B cell (primary cell): ENCODE results near the gene BBC3. TPM values are rescaled to one million over a fixed set of nuclear protein-coding genes. Genes with fewer than 3 reads are reported as not detected.

Experiments
- ATAC-seq: fragments of 200-7000 bp; cut with Tn5 transposase; one replicate; pipeline ENCODE4 v1.10.0; 2021; ENCODE audit warnings: low read depth, mild to moderate bottlenecking, moderate number of reproducible peaks, moderate library complexity
- CTCF ChIA-PET: fragments of 350-600 bp; sonication (Branson Sonifier 250); formaldehyde crosslinking; loops from one replicate; lab custom pipeline; 2021; ENCODE audit warnings: antibody characterized with exemption, inconsistent platforms; lab: Charles Lee
- POLR2A ChIA-PET: fragments of 350-600 bp; sonication (Branson Sonifier 250); formaldehyde crosslinking; loops from one replicate; lab custom pipeline; 2021; ENCODE audit warnings: antibody characterized with exemption; lab: Charles Lee
- DNase-seq: peaks from one replicate; pipeline ENCODE4 v3.0.0; 2013
- H2AFZ ChIP-seq: 2 replicates; pipeline ENCODE4 v1.6.1; 2012; ENCODE audit warnings: mild to moderate bottlenecking, low read depth, low read length; ENCODE audit not compliant: insufficient read depth, poor library complexity, severe bottlenecking
- H3K27ac ChIP-seq, 2 donors: 1 replicate in 1 of 2; 2 replicates in 1 of 2; pipeline ENCODE4 v1.5.1; 2012 to 2013; ENCODE audit warnings: low read length in 2 of 2, mild to moderate bottlenecking in 2 of 2, moderate library complexity in 1 of 2
- H3K27me3 ChIP-seq, 4 experiments: fragments of 200-600 bp in 1 of 4; sonication (generic) in 1 of 4; replicated peaks in 1 of 4; 1 replicate in 2 of 4; 2 replicates in 2 of 4; pipeline versions ENCODE4 v1.6.1 to v1.7.0; 2013 to 2016; ENCODE audit warnings: low read length in 3 of 4, mild to moderate bottlenecking in 2 of 4, mixed read lengths in 1 of 4, moderate library complexity in 1 of 4; ENCODE audit not compliant: insufficient read depth in 4 of 4, control insufficient read depth in 3 of 4; ENCODE audit errors: control extremely low read depth in 1 of 4
- H3K36me3 ChIP-seq, 2 experiments: replicated peaks in 1 of 2; 1 replicate in 1 of 2; 2 replicates in 1 of 2; pipeline versions ENCODE4 v1.6.1 to v1.7.1; 2013; ENCODE audit warnings: low read length in 1 of 2; ENCODE audit not compliant: insufficient read depth in 2 of 2, control insufficient read depth in 1 of 2; ENCODE audit errors: control extremely low read depth in 1 of 2, extremely low read depth in 1 of 2
- H3K4me1 ChIP-seq, 2 donors: fragments of 200-600 bp in 1 of 2; sonication (generic) in 1 of 2; 1 replicate in 1 of 2; 2 replicates in 1 of 2; pipeline versions ENCODE4 v1.5.1 to v1.6.1; 2013 to 2017; ENCODE audit warnings: low read length in 2 of 2; ENCODE audit not compliant: control insufficient read depth in 2 of 2, insufficient read depth in 2 of 2
- H3K4me2 ChIP-seq: replicated peaks from 2 replicates; pipeline ENCODE3; 2012; ENCODE audit warnings: mild to moderate bottlenecking, low read depth, low read length; ENCODE audit not compliant: poor library complexity, severe bottlenecking
- H3K4me3 ChIP-seq, 5 experiments: fragments of 200-600 bp in 1 of 5; sonication (generic) in 1 of 5; 1 replicate in 3 of 5; 2 replicates in 2 of 5; pipeline versions ENCODE4 v1.5.1 to v1.7.0; 2011 to 2016; ENCODE audit warnings: low read length in 4 of 5, mild to moderate bottlenecking in 4 of 5, low read depth in 2 of 5, control low read depth in 1 of 5, moderate library complexity in 1 of 5; ENCODE audit not compliant: insufficient read depth in 1 of 5; ENCODE audit errors: control extremely low read depth in 1 of 5, extremely low read depth in 1 of 5
- H3K79me2 ChIP-seq: fragments of 200-600 bp; sonication (generic); one replicate; pipeline ENCODE4 v1.6.0; 2016; ENCODE audit warnings: low read length; ENCODE audit not compliant: control insufficient read depth, insufficient read depth
- H3K9ac ChIP-seq: fragments of 200-600 bp; sonication (generic); 2 replicates; pipeline ENCODE4 v1.6.1; 2017; ENCODE audit warnings: mild to moderate bottlenecking, low read length, moderate library complexity
- H3K9me3 ChIP-seq, 3 donors: one replicate each; pipeline versions ENCODE4 v1.6.1 to v1.7.1; 2013; ENCODE audit warnings: low read length in 2 of 3; ENCODE audit not compliant: control insufficient read depth in 2 of 3, insufficient read depth in 1 of 3; ENCODE audit errors: control extremely low read depth in 1 of 3
- H4K20me1 ChIP-seq: 2 replicates; pipeline ENCODE4 v1.6.0; 2012; ENCODE audit warnings: mild to moderate bottlenecking, low read length; ENCODE audit not compliant: insufficient read depth, control insufficient read depth, poor library complexity, severe bottlenecking
- H3K27ac Mint-ChIP-seq: one replicate; pipeline ENCODE4 v1.8.0; 2021; ENCODE audit warnings: mixed read lengths
- H3K27me3 Mint-ChIP-seq: one replicate; pipeline ENCODE4 v1.8.0; 2021; ENCODE audit warnings: mixed read lengths
- H3K4me1 Mint-ChIP-seq: one replicate; pipeline ENCODE4 v1.8.0; 2021; ENCODE audit warnings: mixed read lengths
- H3K4me3 Mint-ChIP-seq: one replicate; pipeline ENCODE4 v1.8.0; 2021; ENCODE audit warnings: mixed read lengths
- H3K9me3 Mint-ChIP-seq: one replicate; pipeline ENCODE4 v1.8.0; 2022; ENCODE audit warnings: mixed read lengths; ENCODE audit not compliant: insufficient read depth
- CTCF ChIP-seq: fragments of 200-600 bp; IDR thresholded peaks from one replicate; pipeline ENCODE4 v1.8.0; 2022; ENCODE audit warnings: antibody characterized with exemption, mild to moderate bottlenecking
- EZH2 ChIP-seq: IDR thresholded peaks from 2 replicates; pipeline ENCODE4 v1.6.1; 2012; ENCODE audit warnings: borderline replicate concordance, low read depth, mild to moderate bottlenecking, moderate library complexity, low read length; ENCODE audit not compliant: insufficient read depth, poor library complexity, severe bottlenecking
- WGBS: methylation state at CpG from one replicate; pipeline ENCODE4 v1.1.5; 2013; ENCODE audit warnings: missing lambda C conversion rate; ENCODE audit not compliant: insufficient coverage; 5-methylcytosine and 5-hydroxymethylcytosine counted together
- intact Hi-C: fragments of 100-400 bp; cut with micrococcal nuclease; formaldehyde crosslinking; loops from one replicate; pipeline ENCODE4 v1.10.0; 2022
- polyA plus RNA-seq: library from polyadenylated mRNA; depleted of rRNA; stranded (reverse); fragments of >200 nt; gene quantifications from 2 replicates; pipeline ENCODE4 v1.2.3, GENCODE V29; 2012
- total RNA-seq, 2 donors: library from RNA; stranded (reverse); fragments of 120-200 nt in 1 of 2; gene quantifications; 1 replicate in 1 of 2; 2 replicates in 1 of 2; pipeline versions ENCODE4 v1.2.3 to v1.2.4, GENCODE V29; 2013 to 2022

Gene BBC3
- total and polyA plus RNA-seq, 2 donors (not counting 1 experiment from before 2014, with no cell fraction given) = 10.2 to 17.8 TPM

- under 1% methylated on average over 51 of the region's 72 CpGs for WGBS
- Histone ChIP-seq H3K27me3 (no peaks in the 10 kb centered on the region), H4K20me1 (peaks cover 17% of the 10 kb centered on the region), H3K36me3 (peaks cover 0 to 13% of the 10 kb centered on the region in 2 experiments), H3K4me3 (peak within 1 kb of the TSS; percentile 54 to 99 (median 96)), H3K4me2 (peak within 1 kb of the TSS; percentile 100), H3K9me3 (no peaks in the 10 kb centered on the region), H3K9ac (peak within 1 kb of the TSS; percentile 100), H2AFZ (peak within 1 kb of the TSS; percentile 64), H3K4me1 (peaks cover 12 to 22% of the 10 kb centered on the region in 2 donors), H3K79me2 (no peaks in the 10 kb centered on the region), H3K27ac (peak within 1 kb of the TSS; percentile 94 to 98)
- peak within 1 kb of the TSS; percentile 99 for H3K27ac Mint-ChIP-seq
- ChIA-PET CTCF (interaction anchor here (0.6 to 3.3 kb wide), 13 partner anchors 10 to 117 kb away, joined by 3 to 22 read pairs (median 4); partner anchors contain the start of genes CCDC9 and DHX34), POLR2A (interaction anchor here (0.5 to 4.1 kb wide), 20 partner anchors 9 to 982 kb away, joined by 3 to 74 read pairs (median 4); partner anchors contain the start of genes CARD8, CCDC9, NOP53 and SLC1A5)
- TF ChIP-seq CTCF = no peak
- TF ChIP-seq EZH2 = no peak
- H3K4me3 Mint-ChIP-seq = peak within 1 kb of the TSS; percentile 97
- DNase-seq = peak; percentile 99
- H3K9me3 Mint-ChIP-seq = no peaks in the 10 kb centered on the region
- intact Hi-C loops = loop anchor here (1.0 to 10.0 kb wide), 7 partner anchors 47 to 1363 kb away; partner anchors contain the start of genes BICRA, DBP, DHX34 and NAPA
- H3K27me3 Mint-ChIP-seq = no peaks in the 10 kb centered on the region
- H3K4me1 Mint-ChIP-seq = peaks cover 22% of the 10 kb centered on the region
- ATAC-seq = peak; percentile 76
Observed at GRCh38 chr19:47274071-47274890, 43.3 kb upstream of the BBC3 start, which contains the start of gene INAFM1. Gene INAFM1, plus strand, starts transcription at chr19:47274885. Its CDS starts 35 bp downstream, at chr19:47274920.
